HG03571 (cell line): ENCODE data around the gene PJVK.

Experiments
- ATAC-seq: cut with Tn5 transposase; IDR thresholded peaks from one replicate; pipeline ENCODE4 v1.9.1; 2021; ENCODE audit not compliant: unreplicated experiment

The PJVK gene

GRCh38 chr2:178480227-178481181, 29.3 kb downstream of the PJVK start, which contains the start of gene PLEKHA3:
Gene PLEKHA3, plus strand, starts transcription at chr2:178480457. Its CDS starts 413 bp downstream, at chr2:178480870.
- peak; percentile 71 for ATAC-seq

GRCh38 chr2:178482437-178482836, 31.3 kb downstream of the PJVK start:
- peak; percentile 35 for ATAC-seq

GRCh38 chr2:178484245-178485041, 33.3 kb downstream of the PJVK start:
- no peak for ATAC-seq

DNA sequence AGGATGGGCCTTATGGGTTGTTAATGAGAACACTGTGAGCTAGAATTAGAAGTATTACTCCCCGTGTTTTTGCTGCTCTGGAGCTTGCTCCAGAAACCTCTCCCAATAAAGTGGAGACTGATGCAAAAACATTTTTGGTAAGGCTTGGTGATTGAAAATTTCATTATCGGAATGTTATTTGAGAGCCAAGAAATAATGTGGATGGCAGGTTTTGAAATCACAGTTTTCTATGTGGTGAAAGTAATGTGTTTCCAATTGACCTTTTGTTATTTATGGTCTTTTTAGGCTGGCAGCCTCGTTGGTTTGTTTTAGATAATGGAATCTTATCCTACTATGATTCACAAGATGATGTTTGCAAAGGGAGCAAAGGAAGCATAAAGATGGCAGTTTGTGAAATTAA, 34.2 kb downstream of the PJVK start:
- ATAC-seq, result no peak

DNA sequence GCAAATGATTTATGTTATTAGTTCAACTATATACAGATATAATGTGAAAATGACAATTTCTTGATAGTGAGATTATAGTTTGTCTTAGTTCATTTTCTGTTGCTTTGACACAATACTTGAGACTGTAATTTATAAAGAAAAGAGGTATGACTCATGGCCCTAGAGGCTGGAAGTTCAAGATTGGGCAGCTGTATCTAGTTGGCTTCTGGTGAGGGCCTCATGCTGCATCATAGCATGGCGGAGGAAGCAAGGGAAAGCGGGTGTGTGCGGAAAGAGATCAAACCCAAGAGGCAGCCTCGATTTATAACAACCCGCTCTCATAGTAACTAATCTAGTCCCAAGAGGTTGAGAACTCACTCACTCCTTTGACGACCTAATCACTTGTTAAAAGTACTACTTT, 40.4 kb downstream of the PJVK start:
- ATAC-seq, result no peak

DNA sequence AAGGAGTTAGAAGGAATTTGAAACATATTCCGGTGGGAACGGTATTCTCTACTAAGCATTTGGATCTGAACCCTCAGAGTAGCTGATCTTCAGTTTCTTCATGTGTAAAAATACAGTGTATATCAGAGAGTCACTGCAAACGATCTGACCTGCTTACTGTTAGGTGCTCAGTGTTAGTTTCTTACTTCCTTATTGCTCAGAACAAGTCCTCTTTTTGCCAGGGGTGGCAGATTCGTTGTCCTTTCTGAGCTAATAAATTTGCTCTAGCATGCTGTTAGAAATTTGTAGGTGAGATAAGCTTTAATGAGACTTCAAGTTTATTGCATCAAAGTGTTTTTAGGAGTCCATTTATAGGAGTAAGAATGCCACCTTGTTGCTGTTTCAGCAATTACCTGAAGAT, 44.9 kb downstream of the PJVK start:
- ATAC-seq, result no peak

- ATAC-seq, result no peak
These were observed 47.0 kb downstream of the PJVK start for GRCh38 chr2:178498137-178498536.

- no peak for ATAC-seq
These were observed 48.5 kb downstream of the PJVK start for GRCh38 chr2:178499640-178500039.

GRCh38 chr2:178502751-178503150, 51.6 kb downstream of the PJVK start:
- no peak for ATAC-seq

GRCh38 chr2:178506101-178506500, 54.9 kb downstream of the PJVK start:
- no peak for ATAC-seq

DNA sequence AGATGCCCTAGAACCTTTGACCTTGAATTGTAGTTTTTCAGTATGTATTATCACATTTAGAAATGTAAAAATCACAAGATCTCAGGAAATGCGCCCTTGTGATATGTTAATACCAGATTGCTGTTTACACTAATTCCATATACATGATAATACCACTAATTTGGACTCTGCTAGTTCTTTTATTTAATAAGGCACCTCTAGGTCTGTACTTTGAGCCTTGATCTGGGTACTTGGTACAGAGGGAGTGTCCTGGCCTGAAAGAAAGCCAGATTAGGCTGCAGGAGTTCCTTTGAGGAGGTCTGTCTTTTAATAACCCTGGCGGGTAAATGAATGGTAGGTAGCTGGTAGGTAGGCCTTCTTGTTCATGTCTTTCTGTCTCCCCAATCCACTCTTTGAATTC, 55.3 kb downstream of the PJVK start:
- ATAC-seq, result no peak

DNA sequence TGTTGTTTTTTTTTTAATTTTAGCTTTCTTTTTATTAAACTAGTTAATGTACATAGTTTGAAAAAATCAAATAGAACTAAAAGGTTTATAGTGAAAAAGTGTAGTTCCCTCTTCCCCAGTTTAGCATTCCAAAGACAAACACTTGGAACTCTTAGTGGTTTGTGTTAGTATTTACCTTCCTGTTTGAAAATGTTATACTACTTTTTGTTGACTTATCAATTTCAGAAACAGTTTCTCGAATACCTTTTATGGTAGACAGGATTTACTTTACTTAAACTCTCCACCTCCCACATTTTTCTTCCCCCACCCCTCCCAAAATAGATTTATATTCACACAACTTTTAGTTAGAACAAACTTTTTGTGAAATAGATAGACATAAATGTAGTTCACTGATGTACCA, 55.8 kb downstream of the PJVK start:
- ATAC-seq, result no peak

GRCh38 chr2:178508646-178509045, 57.5 kb downstream of the PJVK start:
- no peak for ATAC-seq

DNA sequence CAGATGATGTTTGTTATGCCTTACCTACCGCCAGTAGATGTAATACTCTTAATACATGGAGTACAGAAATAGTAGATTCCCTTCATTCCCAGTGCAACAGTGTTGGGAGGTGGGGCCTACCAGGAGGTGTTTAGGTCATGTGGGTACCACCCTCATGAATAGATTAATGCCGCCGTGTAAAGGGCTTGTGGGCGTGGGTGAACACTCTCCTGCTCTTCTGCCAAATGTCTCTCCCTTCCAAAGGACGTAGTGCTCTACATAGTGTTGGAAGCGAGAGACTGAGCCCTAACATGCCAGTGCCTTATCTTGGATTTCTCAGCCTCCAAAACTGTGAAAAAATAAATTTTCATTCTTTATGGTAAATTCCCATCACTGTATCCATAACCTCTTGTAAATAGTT, 59.2 kb downstream of the PJVK start:
- no peak for ATAC-seq
